Stomach (tissue), 4 donors: ENCODE results near the gene TMEM41B.

ENCODE experiments used
- EP300 ChIP-seq: sonication (generic); formaldehyde crosslinking; IDR thresholded peaks from one replicate; pipeline ENCODE4 v1.6.1; 2017; ENCODE audit warnings: antibody characterized with exemption
- POLR2A ChIP-seq, 4 donors: fragments of 450-650 bp; IDR thresholded peaks; one replicate each; pipeline ENCODE4 v1.6.1; 2016; ENCODE audit warnings: antibody characterized with exemption in 4 of 4, control low read depth in 2 of 4, mild to moderate bottlenecking in 1 of 4, moderate library complexity in 1 of 4
- POLR2AphosphoS5 ChIP-seq, 3 donors: sonication (generic); formaldehyde crosslinking; IDR thresholded peaks; one replicate each; pipeline ENCODE4 v1.6.1; 2016; ENCODE audit warnings: antibody characterized with exemption in 3 of 3
- TF ChIP-seq, protein P1 (sequence below), 7 experiments: fragments of 450-650 bp in 4 of 7; fragments of 200-600 bp in 3 of 7; sonication (generic) in 3 of 7; IDR thresholded peaks; one replicate each; pipeline ENCODE4 v1.5.1; 2016 to 2019; ENCODE audit warnings: antibody characterized with exemption in 7 of 7, control low read depth in 2 of 7, mild to moderate bottlenecking in 1 of 7

- TF ChIP-seq, protein P1, sequence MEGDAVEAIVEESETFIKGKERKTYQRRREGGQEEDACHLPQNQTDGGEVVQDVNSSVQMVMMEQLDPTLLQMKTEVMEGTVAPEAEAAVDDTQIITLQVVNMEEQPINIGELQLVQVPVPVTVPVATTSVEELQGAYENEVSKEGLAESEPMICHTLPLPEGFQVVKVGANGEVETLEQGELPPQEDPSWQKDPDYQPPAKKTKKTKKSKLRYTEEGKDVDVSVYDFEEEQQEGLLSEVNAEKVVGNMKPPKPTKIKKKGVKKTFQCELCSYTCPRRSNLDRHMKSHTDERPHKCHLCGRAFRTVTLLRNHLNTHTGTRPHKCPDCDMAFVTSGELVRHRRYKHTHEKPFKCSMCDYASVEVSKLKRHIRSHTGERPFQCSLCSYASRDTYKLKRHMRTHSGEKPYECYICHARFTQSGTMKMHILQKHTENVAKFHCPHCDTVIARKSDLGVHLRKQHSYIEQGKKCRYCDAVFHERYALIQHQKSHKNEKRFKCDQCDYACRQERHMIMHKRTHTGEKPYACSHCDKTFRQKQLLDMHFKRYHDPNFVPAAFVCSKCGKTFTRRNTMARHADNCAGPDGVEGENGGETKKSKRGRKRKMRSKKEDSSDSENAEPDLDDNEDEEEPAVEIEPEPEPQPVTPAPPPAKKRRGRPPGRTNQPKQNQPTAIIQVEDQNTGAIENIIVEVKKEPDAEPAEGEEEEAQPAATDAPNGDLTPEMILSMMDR (IDR thresholded peaks at IDR 0.05): no peak
- TF ChIP-seq POLR2A (IDR thresholded peaks at IDR 0.05) (no peak), EP300 (no peak), POLR2AphosphoS5 (IDR thresholded peaks at IDR 0.05) (no peak)
Observed at GRCh38 chr11:9301720-9302119, 12.7 kb downstream of the TMEM41B start.
